NCI-H748 (cell line): ENCODE results near the gene RPS24.
A peak's percentile ranks its signal among the peaks of the same experiment; 100 is the strongest.
"Not testable (repeated sequence)": the region's sequence is repeated elsewhere in the genome, so short reads cannot be mapped to it uniquely, and the experiment has no call there.

Source experiments
- DNase-seq: peaks from one replicate; lab custom pipeline; 2025; ENCODE audit not compliant: unreplicated experiment; lab: John Stamatoyannopoulos, UW

Gene RPS24

DNA sequence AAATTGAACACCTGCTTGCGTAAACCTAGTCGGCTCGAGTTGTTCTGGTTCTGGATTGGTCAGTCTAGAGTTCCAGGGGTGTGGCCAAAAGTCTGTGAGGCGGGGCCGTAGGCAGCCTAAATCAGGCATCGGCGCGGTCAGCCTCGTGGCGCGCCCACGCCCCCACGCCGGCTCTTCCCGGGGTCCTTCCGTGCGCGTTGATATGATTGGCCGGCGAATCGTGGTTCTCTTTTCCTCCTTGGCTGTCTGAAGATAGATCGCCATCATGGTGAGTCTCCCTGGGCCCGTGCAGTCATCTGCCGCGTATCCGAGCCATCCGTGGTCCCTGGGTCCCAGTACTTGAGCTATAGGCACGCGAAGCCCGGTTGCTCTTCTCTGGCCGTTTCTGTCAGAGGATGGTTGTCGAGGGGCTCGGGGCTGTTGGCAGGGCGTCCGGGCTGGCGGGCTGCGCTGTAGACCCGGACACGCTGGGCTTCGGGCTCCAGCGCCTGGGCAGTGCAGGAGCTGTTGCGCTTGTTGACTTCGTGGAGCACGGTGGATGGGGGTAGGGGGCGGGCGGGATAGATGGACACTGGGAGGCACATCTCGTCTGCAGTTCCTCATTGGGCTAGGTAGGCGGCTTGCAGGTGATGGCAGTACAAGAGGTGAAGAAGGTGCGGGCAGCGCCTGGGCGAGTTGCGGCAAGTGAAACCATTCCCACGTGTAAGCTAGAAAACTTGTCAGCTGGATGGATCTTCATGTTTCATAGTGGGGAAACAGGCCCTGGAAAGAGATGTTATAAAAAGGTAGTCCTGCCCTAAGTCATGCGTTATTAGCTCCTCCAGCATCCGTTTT lies at the start of gene RPS24:
Gene RPS24 (plus strand): TSS at position 227 of the 834 bp plus-strand sequence. CDS start 39 bp downstream, at position 266.
- peak; percentile 95 for DNase-seq

- DNase-seq, result no peak
These were observed 48.7 kb upstream of the RPS24 start for GRCh38 chr10:77984986-77985385.

DNA sequence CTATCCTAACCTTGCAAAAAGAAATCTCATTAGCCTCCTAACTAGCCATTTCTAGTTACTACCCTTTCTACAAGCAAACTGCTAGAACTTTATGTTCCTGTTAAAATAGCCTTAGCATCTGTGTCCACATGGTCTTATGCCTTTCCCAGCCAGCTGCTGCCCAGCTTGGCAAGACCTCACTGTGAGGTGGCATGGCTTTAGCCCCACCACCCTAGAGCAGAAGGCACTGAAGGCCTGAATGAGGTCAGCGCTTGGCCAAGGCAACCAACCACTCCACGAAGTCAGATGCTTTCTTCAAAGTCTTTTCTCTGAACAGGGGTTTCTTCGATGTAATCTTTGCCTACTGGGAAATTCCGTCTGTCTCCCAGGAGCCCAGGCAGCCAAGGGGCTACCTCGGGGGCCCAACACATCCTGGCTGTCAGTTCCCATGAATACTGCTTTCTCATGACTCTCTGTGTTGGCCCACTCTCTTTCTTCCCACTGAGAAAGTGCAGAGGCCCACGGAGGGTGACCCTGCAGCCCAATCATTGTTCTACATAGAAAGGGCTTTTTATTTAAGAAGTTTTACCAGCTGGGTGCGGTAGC lies 45.9 kb upstream of the RPS24 start:
- no peak for DNase-seq

DNA sequence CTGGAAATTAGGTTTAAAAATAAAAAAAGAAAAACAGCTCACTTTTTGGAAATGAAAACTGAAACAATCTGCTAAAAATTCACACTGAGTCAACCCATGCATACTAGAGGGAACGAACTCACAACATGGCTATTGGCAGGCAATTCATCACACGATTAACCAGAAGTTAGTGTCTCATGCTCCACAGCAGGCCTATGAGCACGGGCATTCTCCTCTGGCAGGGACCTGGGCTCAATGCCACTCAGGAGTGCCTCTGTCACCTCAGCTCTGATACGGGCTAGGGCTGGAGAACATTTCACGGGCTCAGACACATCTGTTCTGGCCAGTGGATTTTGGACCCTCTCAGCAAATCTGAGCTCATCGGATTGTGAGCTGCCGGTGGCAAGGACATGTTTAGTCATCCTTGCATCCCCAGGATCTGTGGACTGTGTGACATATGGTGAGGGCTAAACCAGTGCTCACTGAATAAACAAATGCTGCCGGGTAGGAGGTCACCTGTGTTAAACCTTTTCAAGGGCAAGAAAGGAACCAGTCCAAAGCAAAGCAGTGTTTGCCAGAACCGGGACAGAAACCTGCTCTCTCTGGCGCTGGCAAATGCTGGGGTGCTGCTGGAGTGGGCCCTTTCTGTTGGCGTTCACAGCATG lies 44.5 kb upstream of the RPS24 start:
- DNase-seq, result no peak

- no peak for DNase-seq
These were observed 40.0 kb upstream of the RPS24 start for GRCh38 chr10:77993620-77994019.

GRCh38 chr10:77998780-77999179 lies 34.9 kb upstream of the RPS24 start:
- DNase-seq, result not testable (repeated sequence)

DNA sequence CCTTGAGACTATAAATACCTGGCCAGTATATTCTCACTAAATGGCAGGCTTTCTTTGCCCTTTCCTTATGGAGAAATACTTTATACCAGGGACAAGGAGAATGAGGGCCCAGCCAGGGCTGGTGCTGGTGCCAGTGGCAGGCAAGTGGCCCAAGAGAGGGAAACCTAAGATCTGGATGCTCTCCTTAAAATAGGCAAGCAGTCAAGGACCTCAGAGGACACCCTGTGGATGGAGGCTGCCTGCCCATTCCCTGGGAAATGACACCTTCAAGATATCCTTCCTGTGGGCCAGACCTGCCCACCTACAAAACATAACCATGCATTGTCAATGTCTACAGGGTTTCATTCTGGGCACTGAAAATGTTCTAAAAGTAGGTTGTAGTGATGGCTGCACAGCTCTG lies 33.5 kb upstream of the RPS24 start:
- no peak for DNase-seq

DNA sequence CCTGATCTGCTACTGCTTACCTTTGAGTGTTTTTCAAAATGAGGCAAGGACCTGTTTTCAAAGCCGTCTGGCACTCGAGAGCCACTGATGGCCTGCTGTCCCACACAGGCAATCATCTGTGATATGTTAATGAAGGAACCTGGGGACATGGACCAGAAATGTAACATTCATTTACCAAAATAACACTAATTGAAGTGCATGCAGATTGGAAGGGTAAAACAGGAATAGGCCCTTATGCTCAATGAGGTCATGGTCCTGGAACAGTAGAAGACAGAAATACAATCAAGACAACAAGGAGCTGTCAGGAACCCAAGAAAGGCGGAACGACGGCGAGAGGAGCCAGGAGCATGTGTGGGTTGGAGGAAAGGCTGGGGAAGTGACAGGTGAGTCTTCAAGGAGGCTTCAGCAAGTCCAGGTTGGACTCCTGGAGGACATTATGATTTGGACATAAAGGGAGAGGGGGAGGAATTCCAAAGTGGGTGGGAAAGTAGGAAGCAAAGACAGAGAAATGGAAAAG lies 32.6 kb upstream of the RPS24 start:
- no peak for DNase-seq

DNA sequence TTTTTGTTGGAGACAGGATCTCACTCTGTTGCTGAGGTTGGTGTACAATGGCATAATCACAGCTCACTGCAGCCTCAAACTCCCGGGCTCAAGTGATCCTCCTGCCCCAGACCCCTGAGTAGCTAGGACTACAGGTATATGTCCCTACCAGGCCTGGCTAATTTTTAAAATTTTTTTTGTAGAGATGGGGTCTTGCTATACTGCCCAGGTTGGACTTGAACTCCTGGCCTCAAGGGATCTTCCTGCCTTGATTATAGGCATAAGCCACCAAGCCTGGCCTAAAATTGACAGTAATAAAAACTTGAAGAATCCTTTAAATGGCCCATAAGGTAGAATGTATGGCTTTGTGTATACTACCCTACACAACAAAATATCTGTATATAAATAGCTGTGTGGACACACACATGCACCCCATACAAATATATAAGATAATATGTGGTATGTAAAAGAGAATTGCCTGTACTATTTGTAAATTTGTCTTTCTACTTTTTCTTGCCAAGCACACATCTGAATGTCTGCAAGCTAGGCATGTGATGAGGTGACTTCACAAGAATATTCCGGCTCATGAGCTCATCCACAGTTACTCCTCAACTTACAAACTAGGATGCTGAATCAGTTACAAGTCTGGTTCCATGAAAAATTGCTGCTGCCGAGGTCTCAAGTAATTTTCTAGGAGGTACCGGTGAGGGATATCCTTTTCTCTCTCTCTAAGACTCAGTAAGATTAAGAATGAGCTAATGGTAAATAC lies 30.9 kb upstream of the RPS24 start:
- no peak for DNase-seq

GRCh38 chr10:78004215-78005026 lies 29.2 kb upstream of the RPS24 start:
- no peak for DNase-seq

- no peak for DNase-seq
These were observed 26.5 kb upstream of the RPS24 start for GRCh38 chr10:78007172-78007571.

DNA sequence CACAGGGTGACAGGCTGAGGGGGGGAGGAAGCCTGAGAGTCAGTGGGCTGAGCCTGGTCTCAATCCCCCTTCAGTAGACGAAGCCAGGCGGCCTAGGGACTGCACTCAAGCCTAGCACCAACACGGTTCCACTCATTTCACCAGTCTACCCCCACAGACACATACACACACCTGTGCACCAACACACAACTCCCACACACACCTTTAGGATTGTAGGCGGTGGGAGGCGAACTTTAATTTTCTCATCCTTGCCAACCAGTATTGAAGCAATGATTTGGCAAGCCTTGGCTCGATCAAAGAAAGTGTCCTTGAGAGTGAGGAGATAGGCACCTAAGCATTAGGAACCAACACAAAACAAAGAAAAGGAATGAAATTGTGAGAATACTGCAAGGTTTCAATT lies 24.0 kb upstream of the RPS24 start:
- DNase-seq, result no peak

GRCh38 chr10:78010278-78010677 lies 23.4 kb upstream of the RPS24 start:
- DNase-seq, result no peak

GRCh38 chr10:78011065-78011464 lies 22.6 kb upstream of the RPS24 start:
- no peak for DNase-seq

- no peak for DNase-seq
These were observed 20.1 kb upstream of the RPS24 start for GRCh38 chr10:78013564-78013963.

GRCh38 chr10:78015546-78015945 lies 18.1 kb upstream of the RPS24 start:
- DNase-seq, result no peak

DNA sequence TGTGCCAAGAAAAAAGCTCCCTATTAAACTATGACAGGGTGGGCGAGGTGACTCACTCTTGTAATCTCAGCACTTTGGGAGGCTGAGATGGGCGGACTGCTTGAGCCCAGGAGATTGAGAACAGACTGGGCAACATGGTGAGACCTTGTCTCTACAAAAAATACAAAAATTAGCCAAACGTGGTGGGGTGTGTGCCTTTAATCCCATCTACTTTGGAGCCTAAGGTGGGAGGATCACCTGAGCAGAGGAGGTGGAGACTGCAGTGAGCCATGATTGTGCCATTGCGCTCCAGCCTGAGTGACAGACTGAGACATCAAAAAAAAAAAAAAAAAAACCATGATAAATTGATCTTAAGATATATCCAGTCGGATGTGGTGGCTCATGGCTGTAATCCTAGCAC lies 15.8 kb upstream of the RPS24 start:
- no peak for DNase-seq

GRCh38 chr10:78019264-78019663 lies 14.4 kb upstream of the RPS24 start:
- no peak for DNase-seq

DNA sequence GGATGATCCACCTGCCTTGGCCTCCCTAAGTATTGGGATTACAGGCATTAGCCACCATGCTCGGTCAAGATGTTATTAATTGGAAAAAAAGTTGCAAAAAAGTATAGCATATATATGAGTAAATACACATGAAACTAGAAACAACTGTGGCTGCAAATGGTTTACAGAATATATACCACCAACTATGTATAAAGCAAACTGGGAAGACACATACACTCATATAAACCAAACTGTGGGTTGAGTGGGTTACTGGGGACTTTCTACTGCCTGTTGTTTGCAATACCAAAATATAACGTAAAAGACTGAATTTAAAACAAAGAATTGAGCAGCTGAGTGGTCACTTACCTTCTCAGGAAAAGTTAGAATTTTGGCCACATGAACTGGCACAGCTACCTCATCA lies 12.5 kb upstream of the RPS24 start:
- DNase-seq, result no peak

DNA sequence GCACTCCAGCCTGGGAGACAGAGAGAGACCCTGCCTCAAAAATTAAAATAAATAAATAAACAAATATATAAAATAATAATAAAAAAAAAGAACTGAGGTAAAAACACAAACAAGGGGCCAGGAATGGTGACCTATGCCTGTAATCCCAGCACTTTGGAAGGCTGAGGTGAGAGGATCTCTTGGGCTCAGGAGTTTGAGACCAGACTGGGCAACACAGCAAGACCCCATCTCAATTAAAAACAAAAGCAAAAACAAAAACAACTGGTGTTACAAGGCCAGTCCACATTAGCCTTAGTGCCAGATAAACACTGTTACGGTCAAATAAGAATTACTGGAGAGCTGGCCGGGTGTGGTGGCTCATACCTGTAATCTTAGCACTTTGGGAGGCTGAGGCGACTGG lies 9.9 kb upstream of the RPS24 start:
- DNase-seq, result no peak
